ENCODE measurements around the gene HOXA9.

HOXA9 gene

DNA sequence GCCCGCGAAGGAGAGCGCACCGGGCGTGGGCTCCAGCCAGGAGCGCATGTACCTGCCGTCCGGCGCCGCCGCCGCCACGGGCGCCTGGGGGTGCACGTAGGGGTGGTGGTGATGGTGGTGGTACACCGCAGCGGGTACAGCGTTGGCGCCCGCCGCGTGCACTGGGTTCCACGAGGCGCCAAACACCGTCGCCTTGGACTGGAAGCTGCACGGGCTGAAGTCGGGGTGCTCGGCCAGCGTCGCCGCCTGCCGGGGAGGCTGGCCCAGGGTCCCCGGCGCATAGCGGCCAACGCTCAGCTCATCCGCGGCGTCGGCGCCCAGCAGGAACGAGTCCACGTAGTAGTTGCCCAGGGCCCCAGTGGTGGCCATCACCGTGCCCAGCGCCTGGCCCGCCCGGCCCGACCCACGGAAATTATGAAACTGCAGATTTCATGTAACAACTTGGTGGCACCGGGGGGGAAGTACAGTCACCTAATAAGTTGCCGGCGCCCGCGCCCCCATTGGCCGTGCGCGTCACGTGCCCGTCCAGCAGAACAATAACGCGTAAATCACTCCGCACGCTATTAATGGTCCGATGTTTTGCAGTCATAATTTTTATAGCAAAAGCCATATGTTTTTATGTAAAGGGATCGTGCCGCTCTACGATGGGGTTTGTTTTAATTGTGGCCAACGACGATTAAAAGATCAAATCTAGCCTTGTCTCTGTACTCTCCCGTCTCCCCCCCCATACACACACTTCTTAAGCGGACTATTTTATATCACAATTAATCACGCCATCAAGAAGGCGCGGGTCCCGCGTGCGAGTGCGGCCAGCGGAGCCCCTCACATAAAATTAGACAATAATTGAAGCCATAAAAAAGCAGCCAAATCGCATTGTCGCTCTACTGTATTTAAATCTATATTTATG lies at the start of gene HOXA9:
Gene HOXA9 (minus strand): TSS at position 449 of the 907 bp plus-strand sequence. CDS start 80 bp downstream, at position 369.
- no peak for DNase-seq

DNA sequence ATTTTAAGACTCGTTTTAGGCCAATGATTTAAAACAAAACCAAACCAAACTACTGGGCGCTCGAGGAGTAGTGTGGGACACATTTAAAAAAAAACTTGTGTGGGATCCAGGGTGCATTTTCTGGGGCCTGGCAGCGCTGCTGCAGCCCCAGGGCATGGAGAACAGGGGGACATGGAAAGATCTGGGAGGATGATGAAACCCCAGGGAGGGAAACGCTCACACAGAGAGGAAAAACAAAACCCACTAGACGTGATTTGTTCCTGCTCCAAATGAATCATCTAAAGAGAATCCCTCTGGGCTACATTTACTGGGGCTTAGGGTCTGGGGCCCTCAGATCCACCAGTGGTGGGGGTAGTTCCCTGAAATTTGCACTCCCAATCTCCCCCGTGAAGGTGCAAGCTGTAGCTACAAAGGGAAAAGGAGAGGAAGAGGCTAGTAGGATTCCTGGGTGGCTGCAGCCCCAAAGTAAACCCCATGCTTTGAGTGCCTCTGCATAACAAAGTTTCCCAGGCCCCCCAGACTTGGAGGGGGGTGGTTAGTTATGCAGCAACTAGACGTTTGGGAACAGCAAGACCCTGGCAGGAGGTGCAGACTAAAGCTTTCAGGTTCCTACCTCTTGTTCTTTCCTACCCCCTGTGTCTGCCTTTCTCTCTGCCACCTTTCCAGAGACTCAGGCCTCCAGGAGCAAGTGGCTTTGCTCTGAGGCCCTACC lies 49.1 kb upstream of the HOXA9 start:
- no peak for DNase-seq

DNA sequence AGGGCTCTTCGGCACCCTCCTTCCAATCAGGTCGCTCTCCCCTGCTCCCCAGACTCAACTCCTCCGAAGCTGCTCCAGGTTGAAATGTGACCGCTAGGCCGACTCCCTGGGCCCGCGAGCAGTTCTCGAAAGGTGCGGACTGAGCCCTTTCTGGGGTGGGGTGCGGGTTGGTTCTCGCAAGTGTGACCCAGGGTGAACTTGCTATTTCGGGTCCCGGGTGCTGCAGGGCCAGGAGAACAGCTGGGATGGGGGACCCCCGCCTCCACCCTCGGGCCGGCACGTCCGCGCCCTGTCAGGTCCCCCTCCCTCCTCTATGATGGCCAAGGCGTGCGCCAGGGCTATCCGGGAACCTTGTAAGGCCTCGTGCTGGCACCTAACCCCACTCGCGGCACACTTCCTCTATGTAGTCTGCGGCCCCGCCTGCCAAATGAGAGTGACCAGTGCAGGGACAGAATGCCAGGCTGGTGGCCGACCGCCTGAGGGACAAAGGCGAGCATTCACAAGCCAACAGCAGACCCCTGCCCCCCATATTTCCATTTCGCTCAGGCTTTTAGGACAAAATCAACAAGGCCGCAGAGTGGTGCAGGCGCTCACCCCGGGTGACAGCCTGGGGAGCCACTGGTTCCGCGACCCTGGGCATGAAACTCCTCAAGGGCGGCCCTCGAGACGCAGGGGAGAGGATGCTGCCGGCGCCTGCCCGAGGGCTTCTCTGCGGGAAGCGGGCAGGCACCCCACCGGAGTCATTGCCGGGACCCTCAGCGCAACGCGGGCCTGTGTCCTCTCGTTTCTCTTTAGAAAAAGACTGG lies 48.3 kb upstream of the HOXA9 start:
- DNase-seq: no peak

- no peak for DNase-seq
These were observed 47.4 kb upstream of the HOXA9 start for GRCh38 chr7:27212497-27213432.

DNA sequence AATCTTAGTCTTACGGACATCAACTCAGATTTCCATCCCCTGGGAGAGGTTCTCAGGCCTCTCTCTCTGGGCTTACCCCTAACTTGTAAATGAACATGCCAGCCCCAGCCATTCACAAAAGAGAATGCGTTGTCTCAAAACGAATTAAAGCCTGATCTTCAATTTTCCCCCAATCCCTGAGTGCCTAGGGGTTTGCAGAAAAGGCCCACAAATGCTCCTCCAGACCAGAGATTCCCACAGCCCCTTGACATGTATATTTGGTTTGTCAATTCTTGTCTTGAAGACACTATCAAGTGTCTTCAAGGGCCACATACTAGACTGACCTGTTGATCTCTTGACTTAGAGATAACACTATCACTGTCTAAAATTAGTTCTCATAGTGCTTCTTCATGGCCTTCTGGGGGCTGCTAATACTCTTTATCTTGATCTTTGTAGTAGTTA lies 46.4 kb upstream of the HOXA9 start:
- no peak for DNase-seq

GRCh38 chr7:27211084-27211446 lies 45.7 kb upstream of the HOXA9 start:
- DNase-seq: no peak

GRCh38 chr7:27210441-27211083 lies 45.2 kb upstream of the HOXA9 start:
- peak in 1 of 2 experiments; percentile 44 for DNase-seq

GRCh38 chr7:27209933-27210440 lies 44.6 kb upstream of the HOXA9 start:
- DNase-seq: no peak

DNA sequence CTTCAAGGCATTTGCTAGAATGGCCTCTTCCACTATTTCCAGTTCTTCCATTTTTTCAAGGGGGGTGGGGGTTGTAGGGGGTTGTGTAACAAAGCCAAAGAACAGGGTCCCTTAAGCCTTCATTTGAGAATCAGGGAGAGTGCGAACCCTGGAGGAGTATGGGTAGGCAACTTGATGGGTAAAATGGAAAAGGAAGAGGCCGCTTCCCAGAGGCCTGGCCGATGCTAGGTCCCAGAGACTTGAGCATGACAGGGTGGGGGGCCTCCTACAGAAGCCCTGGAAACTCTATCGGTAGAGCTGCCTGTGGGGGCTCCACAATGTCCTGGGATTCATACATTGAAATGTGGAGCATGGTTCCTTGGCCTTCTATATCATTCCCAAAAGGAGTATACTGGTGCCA lies 43.7 kb upstream of the HOXA9 start:
- no peak for DNase-seq

DNA sequence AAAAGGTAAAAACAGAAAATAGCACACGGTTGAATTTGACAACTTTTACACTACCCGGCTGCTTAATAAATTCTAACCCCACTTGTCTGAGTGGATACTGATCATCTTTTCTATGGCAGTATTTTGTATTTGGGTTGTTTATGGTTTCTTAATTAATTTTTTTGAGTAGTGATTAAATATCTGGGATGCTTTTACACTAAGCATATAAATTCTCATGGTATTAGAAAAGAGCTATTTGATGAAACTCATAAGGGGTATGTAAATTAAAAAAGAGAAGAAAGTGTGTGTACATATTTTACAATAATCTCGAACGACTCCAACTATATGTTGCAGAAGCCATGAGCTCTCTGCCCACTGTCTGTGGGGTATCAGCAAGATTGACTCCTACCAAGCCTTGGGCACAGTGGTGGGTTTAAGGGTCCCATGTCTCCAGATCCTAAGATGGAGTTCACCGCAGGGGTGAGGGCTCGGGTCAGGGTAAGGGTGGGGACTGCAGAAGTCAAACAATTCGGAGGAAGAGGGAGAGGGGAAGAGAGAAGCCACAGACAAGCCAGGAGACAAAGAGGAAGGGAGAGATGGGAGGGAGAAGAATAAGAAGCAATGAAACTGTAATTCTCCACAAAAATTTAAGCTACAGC lies 42.1 kb upstream of the HOXA9 start:
- DNase-seq: no peak

DNA sequence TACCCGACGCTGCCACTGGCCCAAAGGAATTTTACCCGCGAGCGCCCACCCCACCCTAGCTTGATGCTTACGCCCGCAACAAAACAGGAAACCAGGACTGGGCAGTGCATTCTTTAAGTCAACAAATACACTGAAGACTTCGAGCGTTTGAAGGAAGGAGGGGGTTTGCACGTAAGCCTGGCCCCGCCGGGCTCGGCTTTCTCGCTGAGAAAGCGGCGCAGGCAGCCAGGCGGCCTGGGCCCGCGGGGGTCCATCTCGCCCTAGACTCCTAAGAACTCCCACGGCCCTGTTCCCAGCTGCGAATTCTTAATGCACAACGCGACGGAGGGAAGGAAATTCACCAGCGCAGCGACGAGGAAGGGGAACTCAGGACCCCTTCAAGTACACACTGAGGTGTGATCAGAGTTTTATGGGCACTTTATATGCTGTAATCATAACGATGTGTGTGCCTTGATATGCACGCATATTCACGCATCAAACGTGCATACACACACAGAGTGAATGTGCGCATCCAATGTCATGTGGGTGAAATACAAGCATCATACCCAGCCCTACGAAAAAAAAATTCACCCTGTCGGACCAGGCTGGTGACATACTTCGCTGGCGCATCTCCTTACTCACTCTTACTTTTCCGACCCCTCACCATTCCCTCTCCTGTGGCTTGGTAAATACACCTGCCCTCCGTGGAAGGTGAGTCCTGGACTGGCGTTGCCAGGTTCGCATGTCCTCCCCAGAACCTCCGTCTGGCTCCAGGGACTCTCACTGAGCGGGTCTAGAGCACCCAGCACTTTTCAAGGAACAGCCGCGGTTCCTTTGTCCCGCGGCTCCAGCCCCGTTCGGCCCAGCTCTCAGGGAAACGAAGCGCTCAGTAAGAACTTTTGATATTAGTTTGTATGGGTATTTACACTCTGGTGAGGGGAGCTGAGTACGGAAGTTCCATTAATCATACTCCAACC lies 40.3 kb upstream of the HOXA9 start:
- no peak for DNase-seq

- DNase-seq: no peak
These were observed 39.5 kb upstream of the HOXA9 start for GRCh38 chr7:27204851-27205322.

DNA sequence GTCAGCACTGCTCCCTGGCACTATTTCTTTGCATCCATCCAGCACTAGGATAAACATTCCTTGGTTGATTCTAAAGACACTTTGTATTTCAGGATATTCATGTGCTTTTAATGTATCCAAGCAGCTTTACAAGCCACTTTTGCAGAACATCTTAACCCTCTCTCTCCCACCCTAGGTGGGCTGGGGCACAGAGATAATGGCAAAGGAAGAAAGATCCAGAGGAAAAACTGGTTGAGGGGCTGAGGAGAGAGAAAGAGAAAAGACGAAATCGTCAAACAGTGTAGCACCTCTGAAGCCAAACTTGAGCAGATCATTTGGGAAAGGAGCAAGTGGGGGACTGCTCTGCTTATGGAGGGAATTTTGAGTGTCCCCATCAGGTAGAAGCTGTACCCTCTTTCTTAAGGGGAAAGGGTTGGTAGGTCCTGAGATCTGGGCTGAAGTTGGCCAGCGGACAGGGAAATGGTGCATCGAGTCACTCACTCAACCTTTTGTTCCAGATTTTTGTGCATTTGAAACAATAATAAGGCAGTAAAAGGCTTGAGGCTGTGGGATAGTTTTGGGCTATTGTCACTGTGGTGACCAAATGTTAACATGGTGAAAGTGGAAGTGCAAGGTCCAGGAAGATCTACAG lies 38.7 kb upstream of the HOXA9 start:
- DNase-seq: no peak

DNA sequence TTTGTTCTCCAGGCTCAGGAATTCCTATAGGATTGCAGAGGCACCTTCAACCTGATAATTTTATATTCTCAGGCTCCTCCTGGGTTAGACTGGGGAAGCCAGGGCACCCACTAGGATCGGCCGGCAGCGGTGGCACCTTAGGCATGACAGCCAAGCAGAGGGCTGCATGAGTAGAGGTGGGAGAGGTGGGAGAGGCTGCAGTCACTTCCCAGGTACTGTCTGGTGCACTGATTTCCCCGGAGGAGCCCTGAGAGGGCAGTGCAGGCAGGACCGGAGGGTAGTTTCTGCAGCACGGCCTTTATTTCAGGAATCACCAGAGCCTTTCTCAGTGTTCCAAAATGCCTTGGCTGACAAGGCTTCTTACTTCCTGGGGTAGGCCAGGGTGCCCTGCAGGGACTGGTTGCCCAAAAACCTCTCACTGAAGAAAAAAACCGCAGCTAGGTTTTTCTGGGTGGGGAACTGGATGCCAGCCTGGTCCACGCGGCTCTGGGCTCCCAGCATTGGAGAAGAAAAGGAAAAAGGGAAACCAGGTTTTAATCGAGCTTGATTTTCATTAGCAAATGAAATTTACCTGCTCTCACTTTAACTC lies 38.1 kb upstream of the HOXA9 start:
- no peak for DNase-seq

- DNase-seq: no peak
These were observed 37.5 kb upstream of the HOXA9 start for GRCh38 chr7:27202862-27203134.

DNA sequence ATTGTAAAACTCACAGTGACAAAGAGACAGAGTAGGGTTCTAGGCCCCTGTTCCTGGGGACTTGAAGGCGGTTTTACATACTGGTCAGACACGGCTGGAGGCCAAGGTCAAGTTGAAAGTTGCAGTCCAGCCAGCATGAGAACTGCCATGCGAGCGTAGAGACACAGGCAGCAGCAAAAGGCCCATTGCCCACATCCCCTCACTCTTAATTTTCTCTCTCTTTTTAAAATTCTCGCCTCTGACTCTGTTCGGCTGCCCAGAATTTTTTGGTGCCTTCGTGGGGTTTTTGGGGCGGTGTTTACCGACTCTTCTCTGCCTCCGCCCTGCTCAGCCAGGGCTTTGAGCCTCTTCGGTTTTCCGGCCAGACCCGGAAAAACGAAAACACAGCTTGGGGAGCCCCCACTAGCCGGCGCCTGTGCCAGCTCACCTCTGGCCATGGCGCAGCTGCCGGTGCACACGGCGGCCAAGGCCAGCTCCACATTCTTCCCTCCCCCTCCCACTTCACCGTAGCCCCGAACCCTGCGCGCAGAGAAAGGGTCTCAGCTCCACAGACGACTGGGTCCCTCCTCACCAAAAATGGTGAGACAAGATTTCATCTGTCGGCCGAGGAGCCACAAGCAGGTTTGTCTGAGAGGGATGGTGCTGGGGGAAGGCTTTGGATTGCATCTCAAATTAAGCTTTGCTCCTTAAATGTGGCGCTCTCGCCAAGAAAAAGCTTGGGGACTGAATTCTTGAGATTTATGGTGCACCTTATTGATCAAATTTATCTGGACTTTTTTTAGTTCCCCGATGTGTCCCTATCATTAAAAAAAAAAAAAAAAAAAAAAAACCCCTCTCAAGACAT lies 36.9 kb upstream of the HOXA9 start:
- DNase-seq: no peak

DNA sequence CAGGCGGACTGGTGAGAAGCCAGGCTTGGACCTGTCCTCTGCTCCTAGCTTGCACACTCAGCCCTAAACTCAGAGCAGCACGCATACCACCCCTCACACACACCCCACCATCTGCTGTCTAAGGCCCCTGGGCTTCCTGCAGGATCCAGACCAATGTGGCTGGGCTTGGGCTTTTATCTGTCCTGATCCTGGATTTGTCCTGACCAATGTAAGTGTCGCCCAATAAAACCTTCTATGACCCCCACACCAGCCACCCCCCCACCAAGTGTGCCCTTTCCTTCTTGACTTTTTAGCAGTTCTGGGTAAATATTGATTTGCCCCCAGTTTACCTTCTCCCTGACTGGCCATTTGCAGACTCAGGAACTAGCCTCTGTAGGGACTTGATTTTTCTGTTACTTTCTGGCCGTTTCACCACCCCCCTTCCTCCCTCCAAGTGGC lies 36.3 kb upstream of the HOXA9 start:
- DNase-seq: no peak

Measured in NCI-H446 (cell line).